GM19324 (cell line): ENCODE results near the gene SYNE3.

ENCODE experiments used
- ATAC-seq: cut with Tn5 transposase; IDR thresholded peaks from one replicate; pipeline ENCODE4 v1.9.1; 2021; ENCODE audit warnings: mild to moderate bottlenecking, moderate library complexity; ENCODE audit not compliant: unreplicated experiment, low FRiP score

SYNE3 gene

GRCh38 chr14:95478309-95478708 lies 38.1 kb downstream of the SYNE3 start:
- ATAC-seq = no peak

GRCh38 chr14:95477411-95478269 lies 38.8 kb downstream of the SYNE3 start:
- no peak for ATAC-seq

DNA sequence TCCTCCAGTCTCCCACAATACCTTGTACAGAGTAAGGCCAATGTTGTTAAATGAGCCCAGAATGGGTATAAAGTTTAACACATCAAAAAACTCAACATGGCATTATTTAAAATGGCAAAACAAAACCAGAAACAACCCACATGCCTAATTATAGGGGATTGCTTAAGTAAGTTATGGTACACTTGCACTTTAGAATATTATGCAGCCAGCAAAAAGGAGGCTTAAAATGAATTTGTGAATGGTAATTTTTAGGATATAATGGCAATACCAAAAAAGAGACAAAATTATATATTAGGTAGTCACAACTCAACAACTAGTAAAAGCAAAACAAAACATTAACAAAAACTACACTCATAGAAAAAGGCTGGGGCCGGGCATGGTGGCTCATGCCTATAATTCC lies 39.7 kb downstream of the SYNE3 start:
- ATAC-seq = no peak

DNA sequence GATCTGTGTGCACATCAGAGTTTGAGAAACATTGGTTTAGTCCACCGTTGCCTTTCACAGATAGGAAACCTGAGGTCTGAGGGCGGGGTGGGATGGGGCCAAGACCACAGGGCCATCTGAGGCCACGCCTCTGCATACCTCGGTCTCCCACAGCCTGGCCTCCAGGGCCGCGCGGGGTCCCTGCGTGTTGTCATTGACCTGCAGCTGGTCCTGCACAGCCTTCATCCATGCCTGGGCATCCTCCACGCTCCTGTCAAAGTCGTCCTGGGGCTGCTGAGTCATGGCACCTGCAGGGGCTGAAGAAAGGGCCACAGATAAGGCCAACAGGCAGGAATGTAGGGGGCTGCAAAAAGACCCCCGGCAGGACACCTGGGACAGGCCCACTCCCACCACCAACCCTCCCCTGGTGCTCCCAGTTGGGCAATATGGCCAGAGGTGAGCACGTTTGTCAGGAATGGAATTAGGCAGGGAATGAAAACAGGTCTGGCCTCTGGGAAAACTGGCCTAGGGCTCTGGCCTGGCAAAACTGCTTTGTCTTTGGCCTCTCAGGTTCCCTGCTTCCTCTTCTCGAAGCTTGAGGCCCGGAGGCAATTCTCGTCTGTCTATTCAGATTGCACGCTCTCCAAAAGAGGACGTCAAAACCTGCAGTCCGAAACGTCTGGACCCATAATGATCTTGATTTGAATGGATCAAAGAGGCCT lies 40.8 kb downstream of the SYNE3 start:
- ATAC-seq = no peak

- no peak for ATAC-seq
Measured at GRCh38 chr14:95474941-95475340, 41.5 kb downstream of the SYNE3 start.

GRCh38 chr14:95474486-95474885 lies 42.0 kb downstream of the SYNE3 start:
- no peak for ATAC-seq

DNA sequence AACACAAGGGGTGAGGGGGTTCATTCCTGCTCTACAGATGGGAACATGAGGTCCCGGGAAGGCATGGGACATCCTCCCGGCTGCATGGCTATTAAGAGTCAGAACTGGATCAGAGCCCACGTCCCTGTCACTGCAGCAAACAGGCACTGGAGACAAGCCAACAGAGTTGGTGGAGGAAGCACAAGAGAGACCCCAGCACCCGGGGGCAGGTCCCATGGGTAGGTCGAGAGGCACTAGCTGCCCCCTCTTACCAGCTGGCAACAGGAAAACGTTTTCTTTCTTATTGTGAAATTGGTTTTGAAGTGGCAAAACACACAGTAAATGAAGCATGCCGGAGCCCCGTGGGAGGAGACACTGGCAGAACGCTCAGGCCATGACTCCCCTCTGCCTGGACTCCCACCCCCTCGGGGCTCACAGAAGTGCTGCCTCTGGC lies 43.6 kb downstream of the SYNE3 start:
- ATAC-seq = no peak

DNA sequence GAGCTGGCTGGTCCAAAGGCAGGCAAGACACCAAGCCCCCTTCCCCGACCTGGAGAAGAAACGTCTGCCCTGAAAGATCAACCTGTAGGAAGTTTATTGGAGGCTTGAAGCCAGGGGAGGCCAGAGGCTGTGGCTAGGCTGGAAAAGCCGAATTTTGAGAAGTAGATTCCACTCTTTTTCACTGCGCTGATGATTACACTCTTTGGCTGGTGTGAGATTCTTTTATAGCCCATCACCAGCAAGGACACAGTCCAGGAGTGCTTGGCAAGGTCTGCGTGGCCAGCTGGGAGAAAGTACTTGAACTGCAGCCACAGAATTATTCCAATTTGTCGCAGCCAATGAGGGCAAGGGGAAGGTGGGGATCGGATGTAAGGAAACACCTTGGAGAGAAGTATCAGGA lies 45.0 kb downstream of the SYNE3 start:
- ATAC-seq = no peak

GRCh38 chr14:95471016-95471415 lies 45.4 kb downstream of the SYNE3 start:
- no peak for ATAC-seq

DNA sequence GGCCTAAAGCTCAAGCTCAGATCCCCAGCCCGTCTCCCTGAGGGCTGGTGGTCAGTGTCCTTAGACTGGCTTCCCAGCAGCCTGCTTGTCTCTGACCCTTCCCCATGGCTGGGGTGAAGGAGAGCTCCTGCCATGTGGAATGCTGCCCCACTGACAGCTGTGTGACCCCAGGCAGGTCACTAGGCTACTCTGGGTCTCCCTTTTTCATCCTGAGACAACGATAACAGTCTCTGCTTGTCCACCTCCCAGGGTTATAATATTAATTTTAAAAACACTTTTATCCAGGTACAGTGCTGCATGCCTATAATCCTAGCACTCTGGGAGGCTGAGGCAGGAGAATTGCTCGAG lies 47.3 kb downstream of the SYNE3 start:
- ATAC-seq = no peak

DNA sequence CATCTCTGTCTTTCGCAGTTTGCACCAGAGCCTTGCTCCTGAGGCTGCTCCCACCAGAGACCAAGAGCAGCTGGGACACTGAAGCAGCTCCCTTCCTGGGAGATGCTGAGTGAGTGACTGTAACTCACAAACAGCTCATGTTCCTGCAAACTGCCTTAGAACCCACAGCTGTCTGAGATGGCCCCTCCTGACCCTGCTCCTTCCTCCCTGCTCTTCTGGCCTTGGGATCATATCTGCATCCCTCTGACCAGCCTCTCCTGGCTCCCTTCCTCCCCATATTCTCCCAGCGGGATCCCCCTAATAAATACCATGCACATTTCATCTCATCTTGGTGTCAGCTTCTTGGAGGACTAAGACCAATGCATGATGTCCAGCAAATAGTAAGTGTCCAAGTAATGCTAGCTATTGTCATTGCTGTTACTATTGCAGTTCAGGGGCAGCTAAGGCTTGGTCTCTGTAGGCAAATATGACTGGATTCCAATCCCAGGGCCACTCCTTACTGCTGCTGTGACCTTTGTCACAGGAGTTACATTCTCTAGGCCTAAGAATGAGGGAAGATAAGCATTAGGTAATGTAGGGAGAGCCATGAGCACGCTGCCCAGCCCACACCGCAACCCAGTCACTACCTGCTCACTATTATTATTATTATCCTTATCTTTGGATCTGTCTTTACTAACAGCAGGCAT lies 47.9 kb downstream of the SYNE3 start:
- no peak for ATAC-seq

GRCh38 chr14:95467657-95468056 lies 48.8 kb downstream of the SYNE3 start:
- ATAC-seq = no peak

DNA sequence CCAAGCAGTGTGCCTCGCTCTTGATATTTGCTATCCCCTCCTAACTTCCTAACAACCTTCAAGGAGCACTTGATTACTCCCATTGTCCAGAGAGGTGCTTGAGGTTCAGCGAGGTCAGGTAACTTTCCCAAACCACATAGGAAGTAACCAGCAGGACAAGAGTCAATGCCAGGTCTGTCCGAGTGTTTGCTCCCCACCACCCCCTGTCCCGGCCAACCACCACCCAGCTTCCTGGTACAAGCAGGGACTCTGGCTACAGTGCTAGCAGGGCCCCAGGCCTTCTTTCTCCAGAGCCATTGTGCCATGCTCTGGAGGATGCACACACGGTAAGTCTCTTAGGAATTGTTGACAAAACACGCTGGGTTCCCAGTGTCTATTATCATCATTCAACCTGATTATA lies 49.2 kb downstream of the SYNE3 start:
- ATAC-seq = no peak
